H9 (cell line): Measurements from ENCODE around the gene IGF1. TPM values are rescaled to one million over a fixed set of nuclear protein-coding genes. Genes with fewer than 3 reads are reported as not detected.

Experiments used
- DNase-seq: peaks from one replicate; pipeline ENCODE4 v3.0.0-alpha.2; 2017
- H2AFZ ChIP-seq: one replicate; pipeline ENCODE4 v1.6.1; 2013; ENCODE audit warnings: mild to moderate bottlenecking, low read length, control low read depth, moderate library complexity
- H2AK5ac ChIP-seq: 2 replicates; pipeline ENCODE4 v1.6.1; 2013; ENCODE audit warnings: low read length, control low read depth, mixed read lengths; ENCODE audit not compliant: insufficient read length
- H2BK120ac ChIP-seq: one replicate; pipeline ENCODE4 v1.6.1; 2013; ENCODE audit warnings: low read depth, mild to moderate bottlenecking, low read length, control low read depth, inconsistent platforms; ENCODE audit not compliant: poor library complexity, severe bottlenecking
- H2BK12ac ChIP-seq: 2 replicates; pipeline ENCODE4 v1.6.1; 2013; ENCODE audit warnings: low read length, control low read depth, mixed read lengths, low read depth; ENCODE audit not compliant: insufficient read length
- H2BK15ac ChIP-seq: 2 replicates; pipeline ENCODE4 v1.6.1; 2013; ENCODE audit warnings: low read depth, low read length, control low read depth
- H2BK20ac ChIP-seq: one replicate; pipeline ENCODE4 v1.6.1; 2013; ENCODE audit warnings: low read depth, mild to moderate bottlenecking, low read length, control low read depth, inconsistent platforms; ENCODE audit not compliant: poor library complexity, severe bottlenecking
- H2BK5ac ChIP-seq: 2 replicates; pipeline ENCODE4 v1.6.1; 2013; ENCODE audit warnings: low read length, control low read depth, mixed read lengths; ENCODE audit not compliant: insufficient read length
- H3K14ac ChIP-seq: 2 replicates; pipeline ENCODE4 v1.6.1; 2013; ENCODE audit warnings: low read length, control low read depth; ENCODE audit not compliant: insufficient read depth
- H3K18ac ChIP-seq: 2 replicates; pipeline ENCODE4 v1.6.1; 2013; ENCODE audit warnings: low read depth, mild to moderate bottlenecking, mixed read lengths, low read length, control low read depth; ENCODE audit not compliant: insufficient read length
- H3K23ac ChIP-seq: 2 replicates; pipeline ENCODE4 v1.6.1; 2013; ENCODE audit warnings: low read length, control low read depth, mixed read lengths, low read depth; ENCODE audit not compliant: insufficient read length
- H3K23me2 ChIP-seq: 2 replicates; pipeline ENCODE4 v1.6.1; 2013; ENCODE audit warnings: low read depth, mild to moderate bottlenecking, mixed read lengths, low read length, control low read depth; ENCODE audit not compliant: insufficient read length, poor library complexity, severe bottlenecking
- H3K27ac ChIP-seq: 2 replicates; pipeline ENCODE4 v1.5.1; 2013; ENCODE audit warnings: low read length, control low read depth, mixed read lengths, low read depth; ENCODE audit not compliant: insufficient read length
- H3K27me3 ChIP-seq: 2 replicates; pipeline ENCODE4 v1.6.1; 2013; ENCODE audit warnings: low read length, control low read depth, inconsistent platforms; ENCODE audit not compliant: insufficient read depth
- H3K4ac ChIP-seq: 2 replicates; pipeline ENCODE4 v1.6.1; 2013; ENCODE audit warnings: low read depth, mild to moderate bottlenecking, control low read depth, inconsistent platforms, low read length, moderate library complexity
- H3K4me1 ChIP-seq: 2 replicates; pipeline ENCODE4 v1.6.1; 2013; ENCODE audit warnings: low read length, control low read depth, inconsistent platforms; ENCODE audit not compliant: insufficient read depth
- H3K4me2 ChIP-seq: 2 replicates; pipeline ENCODE4 v1.6.1; 2013; ENCODE audit warnings: low read length, control low read depth, mixed read lengths; ENCODE audit not compliant: insufficient read length, insufficient read depth
- H3K56ac ChIP-seq: 2 replicates; pipeline ENCODE4 v1.6.1; 2013; ENCODE audit warnings: low read depth, mild to moderate bottlenecking, mixed read lengths, low read length, control low read depth; ENCODE audit not compliant: insufficient read length
- H3K79me1 ChIP-seq: 2 replicates; pipeline ENCODE4 v1.6.1; 2013; ENCODE audit warnings: low read depth, mild to moderate bottlenecking, moderate library complexity, low read length, control low read depth, inconsistent platforms; ENCODE audit not compliant: insufficient read depth, poor library complexity, severe bottlenecking
- H3K79me2 ChIP-seq: 2 replicates; pipeline ENCODE4 v1.6.1; 2013; ENCODE audit warnings: low read length, control low read depth, inconsistent platforms; ENCODE audit not compliant: insufficient read depth
- H3K9ac ChIP-seq: 2 replicates; pipeline ENCODE4 v1.6.1; 2013; ENCODE audit warnings: low read length, control low read depth, mixed read lengths; ENCODE audit not compliant: insufficient read length; ENCODE audit errors: extremely low read depth
- H3K9me3 ChIP-seq: one replicate; pipeline ENCODE4 v1.6.1; 2013; ENCODE audit warnings: low read depth, low read length, inconsistent platforms; ENCODE audit not compliant: control insufficient read depth
- H3T11ph ChIP-seq: one replicate; pipeline ENCODE4 v1.6.1; 2013; ENCODE audit warnings: mild to moderate bottlenecking, low read length, control low read depth, inconsistent platforms
- H4K20me1 ChIP-seq: one replicate; pipeline ENCODE4 v1.6.1; 2013; ENCODE audit not compliant: control insufficient read depth, insufficient read length, insufficient read depth
- H4K5ac ChIP-seq: 2 replicates; pipeline ENCODE4 v1.6.1; 2013; ENCODE audit warnings: low read depth, mild to moderate bottlenecking, mixed read lengths, low read length, control low read depth; ENCODE audit not compliant: insufficient read length
- H4K8ac ChIP-seq: replicated peaks from 2 replicates; pipeline ENCODE4 v1.6.1; 2013; ENCODE audit warnings: low read length, control low read depth, mixed read lengths, low read depth; ENCODE audit not compliant: insufficient read length
- H4K91ac ChIP-seq: 2 replicates; pipeline ENCODE4 v1.6.1; 2013; ENCODE audit warnings: low read depth, mild to moderate bottlenecking, moderate library complexity, mixed read lengths, low read length, control low read depth; ENCODE audit not compliant: insufficient read length
- H3K27ac Mint-ChIP-seq, 3 experiments: 2 replicates in 2 of 3; 3 replicates in 1 of 3; pipeline ENCODE4 v1.8.0; 2020 to 2021; ENCODE audit warnings: mixed read lengths in 3 of 3, mild to moderate bottlenecking in 1 of 3, moderate library complexity in 1 of 3
- H3K27me3 Mint-ChIP-seq: 2 replicates; pipeline ENCODE4 v1.8.0; 2021; ENCODE audit warnings: low read depth, mild to moderate bottlenecking, moderate library complexity, mixed read lengths
- H3K36me3 Mint-ChIP-seq, 3 experiments: 2 replicates in 2 of 3; 3 replicates in 1 of 3; pipeline ENCODE4 v1.8.0; 2020 to 2021; ENCODE audit warnings: low read depth in 3 of 3, mixed read lengths in 3 of 3; ENCODE audit not compliant: insufficient read depth in 1 of 3
- H3K4me1 Mint-ChIP-seq, 2 experiments: 2 replicates each; pipeline ENCODE4 v1.8.0; 2020; ENCODE audit warnings: mixed read lengths in 2 of 2
- H3K4me3 Mint-ChIP-seq, 2 experiments: 2 replicates in 1 of 2; 3 replicates in 1 of 2; pipeline ENCODE4 v1.8.0; 2020 to 2021; ENCODE audit warnings: mild to moderate bottlenecking in 2 of 2, mixed read lengths in 2 of 2, moderate library complexity in 1 of 2
- H3K9me3 Mint-ChIP-seq, 2 experiments: 2 replicates in 1 of 2; 3 replicates in 1 of 2; pipeline ENCODE4 v1.8.0; 2020; ENCODE audit warnings: mild to moderate bottlenecking in 2 of 2, mixed read lengths in 2 of 2, moderate library complexity in 1 of 2
- WGBS: extraction: QIAGEN DNeasy Blood & Tissue Kit; methylation state at CpG from one replicate; pipeline ENCODE4 v1.1.7; 2013; ENCODE audit warnings: missing lambda C conversion rate, low lambda C conversion rate, mixed read lengths; ENCODE audit not compliant: insufficient read length; ENCODE audit errors: extremely low coverage; 5-methylcytosine and 5-hydroxymethylcytosine counted together
- total RNA-seq: library from RNA; stranded (reverse); gene quantifications from 2 replicates; pipeline ENCODE4 v1.2.1, GENCODE V29; 2021
- TF ChIP-seq, protein P1 (sequence below): fragments of 200-600 bp; sonication (generic); conservative IDR thresholded peaks from 3 replicates; pipeline ENCODE4 v1.8.0; 2021; ENCODE audit warnings: antibody characterized with exemption, mild to moderate bottlenecking

The IGF1 gene
- total RNA-seq, 1 experiment from 2014 or later: not detected

DNA sequence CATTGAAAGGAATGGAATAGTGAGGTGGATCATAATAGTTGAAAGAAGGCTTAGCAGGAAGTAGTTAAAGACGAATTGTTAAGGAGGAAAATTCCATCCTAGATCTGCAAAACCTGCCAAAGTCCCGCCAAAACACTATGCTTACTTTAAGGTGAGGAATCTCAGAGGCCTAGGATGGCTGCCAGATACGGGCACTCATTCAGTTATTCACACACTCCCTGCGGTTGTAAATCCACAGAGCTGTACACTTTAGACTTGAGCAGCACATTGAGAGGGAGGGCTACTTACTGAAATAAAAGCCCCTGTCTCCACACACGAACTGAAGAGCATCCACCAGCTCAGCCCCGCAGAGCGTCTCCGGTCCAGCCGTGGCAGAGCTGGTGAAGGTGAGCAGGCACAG is 5.0 kb downstream of the IGF1 start:
- Histone ChIP-seq H2AFZ (no peak overlapping the region), H3K23ac (no peak overlapping the region), H4K20me1 (no peaks in the 10 kb centered on the region), H3K23me2 (no peaks in the 10 kb centered on the region), H3K4me1 (no peaks in the 10 kb centered on the region; the same call in 1 of the 2 replicates), H3K56ac (no peak overlapping the region), H2BK15ac (no peak overlapping the region), H3K18ac (no peak overlapping the region), H4K5ac (no peak overlapping the region), H3K9ac (no peak overlapping the region), H3K4me2 (no peak overlapping the region), H2BK120ac (no peak overlapping the region), H3K14ac (no peak overlapping the region), H3K4ac (no peak overlapping the region), H2BK12ac (no peak overlapping the region), H3K27me3 (no peaks in the 10 kb centered on the region), H4K91ac (no peak overlapping the region), H3K27ac (no peak overlapping the region), H2BK5ac (no peak overlapping the region), H3K9me3 (no peaks in the 10 kb centered on the region), H3K79me1 (no peaks in the 10 kb centered on the region), H3K79me2 (no peaks in the 10 kb centered on the region), H2AK5ac (no peak overlapping the region), H2BK20ac (no peak overlapping the region), H3T11ph (no peak overlapping the region), H4K8ac (no peak overlapping the region)
- H3K4me3 Mint-ChIP-seq: no peak overlapping the region
- peak overlapping the region in 2 of 3 experiments; percentile 19 to 60; a peak in 2 of 7 replicates for H3K27ac Mint-ChIP-seq
- peaks cover 2% of the 10 kb centered on the region in 2 experiments; a peak in 2 of 4 replicates for H3K4me1 Mint-ChIP-seq
- no peaks in the 10 kb centered on the region for H3K9me3 Mint-ChIP-seq
- WGBS: no CpG with 5 or more reads among the region's 9 CpGs
- H3K36me3 Mint-ChIP-seq: no peaks in the 10 kb centered on the region
- TF ChIP-seq, protein P1, sequence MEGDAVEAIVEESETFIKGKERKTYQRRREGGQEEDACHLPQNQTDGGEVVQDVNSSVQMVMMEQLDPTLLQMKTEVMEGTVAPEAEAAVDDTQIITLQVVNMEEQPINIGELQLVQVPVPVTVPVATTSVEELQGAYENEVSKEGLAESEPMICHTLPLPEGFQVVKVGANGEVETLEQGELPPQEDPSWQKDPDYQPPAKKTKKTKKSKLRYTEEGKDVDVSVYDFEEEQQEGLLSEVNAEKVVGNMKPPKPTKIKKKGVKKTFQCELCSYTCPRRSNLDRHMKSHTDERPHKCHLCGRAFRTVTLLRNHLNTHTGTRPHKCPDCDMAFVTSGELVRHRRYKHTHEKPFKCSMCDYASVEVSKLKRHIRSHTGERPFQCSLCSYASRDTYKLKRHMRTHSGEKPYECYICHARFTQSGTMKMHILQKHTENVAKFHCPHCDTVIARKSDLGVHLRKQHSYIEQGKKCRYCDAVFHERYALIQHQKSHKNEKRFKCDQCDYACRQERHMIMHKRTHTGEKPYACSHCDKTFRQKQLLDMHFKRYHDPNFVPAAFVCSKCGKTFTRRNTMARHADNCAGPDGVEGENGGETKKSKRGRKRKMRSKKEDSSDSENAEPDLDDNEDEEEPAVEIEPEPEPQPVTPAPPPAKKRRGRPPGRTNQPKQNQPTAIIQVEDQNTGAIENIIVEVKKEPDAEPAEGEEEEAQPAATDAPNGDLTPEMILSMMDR: no peak
- no peak for DNase-seq
- no peaks in the 10 kb centered on the region for H3K27me3 Mint-ChIP-seq
